Stimulated activated CD4-positive, alpha-beta T cell treated with anti-CD3 and anti-CD28 coated beads, TNF-alpha, amount 100 ng/mL, for 24 hours (primary cell): ENCODE measurements around the gene PARP2.
"Not testable (repeated sequence)": the region's sequence is repeated elsewhere in the genome, so short reads cannot be mapped to it uniquely, and the experiment has no call there.

Experiments
- DNase-seq, 3 experiments: peaks; one replicate each; pipeline ENCODE4 v3.0.0-alpha.2; 2020; ENCODE audit warnings: low read depth in 3 of 3

Gene PARP2

GRCh38 chr14:20345366-20345765 is 1.9 kb downstream of the PARP2 start:
- no peak for DNase-seq

GRCh38 chr14:20346713-20347112 is 3.3 kb downstream of the PARP2 start:
- DNase-seq = no peak

GRCh38 chr14:20347747-20348146 is 4.3 kb downstream of the PARP2 start:
- no peak for DNase-seq

- DNase-seq = no peak
These were observed 6.8 kb downstream of the PARP2 start for GRCh38 chr14:20350282-20350681.

GRCh38 chr14:20350860-20351259 is 7.4 kb downstream of the PARP2 start:
- no peak for DNase-seq

GRCh38 chr14:20356422-20356821 is 13.0 kb downstream of the PARP2 start:
- DNase-seq = no peak

GRCh38 chr14:20358474-20358873 is 15.0 kb downstream of the PARP2 start:
- not testable (repeated sequence) for DNase-seq

GRCh38 chr14:20365928-20366327 is 22.5 kb downstream of the PARP2 start:
- DNase-seq = no peak

GRCh38 chr14:20372796-20373195 is 29.4 kb downstream of the PARP2 start:
- DNase-seq = no peak

- no peak for DNase-seq
These were observed 32.0 kb downstream of the PARP2 start for GRCh38 chr14:20375471-20375870.

- no peak for DNase-seq
These were observed 32.7 kb downstream of the PARP2 start for GRCh38 chr14:20376071-20376588.

GRCh38 chr14:20377171-20377570 is 33.7 kb downstream of the PARP2 start:
- DNase-seq = no peak

GRCh38 chr14:20379743-20380142 is 36.3 kb downstream of the PARP2 start:
- DNase-seq = no peak

GRCh38 chr14:20380681-20381080 is 37.2 kb downstream of the PARP2 start:
- no peak for DNase-seq

GRCh38 chr14:20381341-20381740 is 37.9 kb downstream of the PARP2 start:
- DNase-seq = no peak

- no peak for DNase-seq
These were observed 39.1 kb downstream of the PARP2 start for GRCh38 chr14:20382526-20382925.

GRCh38 chr14:20383032-20383431 is 39.6 kb downstream of the PARP2 start:
- DNase-seq = no peak

GRCh38 chr14:20383636-20384035 is 40.2 kb downstream of the PARP2 start:
- no peak for DNase-seq

GRCh38 chr14:20384321-20384720 is 40.9 kb downstream of the PARP2 start:
- no peak for DNase-seq

GRCh38 chr14:20384886-20385285 is 41.5 kb downstream of the PARP2 start:
- no peak for DNase-seq

- no peak for DNase-seq
These were observed 42.9 kb downstream of the PARP2 start for GRCh38 chr14:20386276-20386855.

GRCh38 chr14:20387576-20387975 is 44.1 kb downstream of the PARP2 start:
- DNase-seq = no peak

GRCh38 chr14:20388159-20388558 is 44.7 kb downstream of the PARP2 start:
- DNase-seq = no peak

GRCh38 chr14:20391505-20391904 is 48.1 kb downstream of the PARP2 start:
- DNase-seq = no peak
